ENCODE data around the gene SH3GL3. TPM values are rescaled to one million over a fixed set of nuclear protein-coding genes. Genes with fewer than 3 reads are reported as not detected.

SH3GL3 gene, protein sequence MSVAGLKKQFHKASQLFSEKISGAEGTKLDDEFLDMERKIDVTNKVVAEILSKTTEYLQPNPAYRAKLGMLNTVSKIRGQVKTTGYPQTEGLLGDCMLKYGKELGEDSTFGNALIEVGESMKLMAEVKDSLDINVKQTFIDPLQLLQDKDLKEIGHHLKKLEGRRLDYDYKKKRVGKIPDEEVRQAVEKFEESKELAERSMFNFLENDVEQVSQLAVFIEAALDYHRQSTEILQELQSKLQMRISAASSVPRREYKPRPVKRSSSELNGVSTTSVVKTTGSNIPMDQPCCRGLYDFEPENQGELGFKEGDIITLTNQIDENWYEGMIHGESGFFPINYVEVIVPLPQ
- total RNA-seq = 0.26 TPM

- peak; percentile 78 for DNase-seq (ENCODE audit: low spot score)
These were observed at the start of gene SH3GL3 for GRCh38 chr15:83446904-83447709. TSS of gene SH3GL3 (plus strand) at chr15:83447341. CDS start at chr15:83447534, 193 bp downstream.

GRCh38 chr15:83398626-83399025 is 48.5 kb upstream of the SH3GL3 start:
- DNase-seq (ENCODE audit: low spot score) = no peak

- no peak for DNase-seq (ENCODE audit: low spot score)
These were observed 43.0 kb upstream of the SH3GL3 start for GRCh38 chr15:83404121-83404520.

- no peak for DNase-seq (ENCODE audit: low spot score)
These were observed 36.6 kb upstream of the SH3GL3 start for GRCh38 chr15:83410532-83410931.

- DNase-seq (ENCODE audit: low spot score) = no peak
These were observed 34.0 kb upstream of the SH3GL3 start for GRCh38 chr15:83413054-83413719.

DNA sequence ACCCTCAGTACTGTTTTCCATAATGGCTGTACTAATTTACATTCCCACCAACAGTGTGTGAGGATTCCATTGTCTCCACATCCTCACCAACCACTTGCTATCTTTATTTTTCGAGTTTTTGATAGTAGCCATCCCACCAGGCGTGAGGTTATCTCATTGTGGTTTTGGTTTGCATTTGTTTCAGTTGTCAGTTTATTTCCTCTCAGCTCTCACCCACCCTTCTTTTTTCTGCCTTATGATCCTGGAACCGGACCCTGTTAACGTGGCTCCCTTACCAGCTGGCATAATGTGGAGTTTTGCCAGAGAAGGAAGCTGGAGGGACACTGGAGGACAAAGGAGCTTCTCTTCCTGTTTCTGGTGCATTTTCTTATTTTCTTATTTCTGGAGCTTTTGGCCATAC is 25.1 kb upstream of the SH3GL3 start:
- DNase-seq (ENCODE audit: low spot score) = no peak

- no peak for DNase-seq (ENCODE audit: low spot score)
These were observed 24.6 kb upstream of the SH3GL3 start for GRCh38 chr15:83422541-83422940.

DNA sequence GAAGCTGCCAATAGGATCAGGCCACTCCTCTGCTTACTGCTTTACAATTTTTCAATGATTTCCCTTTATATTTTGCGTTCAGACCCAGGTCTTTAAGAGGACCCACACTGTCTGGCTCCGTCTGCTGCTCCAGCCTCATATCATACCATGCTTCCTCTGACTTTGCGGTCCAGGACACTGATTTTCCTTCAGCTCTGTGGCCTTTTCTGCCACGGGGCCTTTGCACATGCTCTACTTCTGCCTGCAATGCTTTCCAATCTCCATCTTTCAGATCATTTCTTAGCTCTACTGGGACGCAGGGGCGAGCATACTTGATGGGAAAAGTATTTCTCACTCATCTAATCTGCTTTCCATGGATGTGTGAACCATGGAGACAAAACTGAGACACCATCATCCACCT is 23.0 kb upstream of the SH3GL3 start:
- DNase-seq (ENCODE audit: low spot score) = no peak

DNA sequence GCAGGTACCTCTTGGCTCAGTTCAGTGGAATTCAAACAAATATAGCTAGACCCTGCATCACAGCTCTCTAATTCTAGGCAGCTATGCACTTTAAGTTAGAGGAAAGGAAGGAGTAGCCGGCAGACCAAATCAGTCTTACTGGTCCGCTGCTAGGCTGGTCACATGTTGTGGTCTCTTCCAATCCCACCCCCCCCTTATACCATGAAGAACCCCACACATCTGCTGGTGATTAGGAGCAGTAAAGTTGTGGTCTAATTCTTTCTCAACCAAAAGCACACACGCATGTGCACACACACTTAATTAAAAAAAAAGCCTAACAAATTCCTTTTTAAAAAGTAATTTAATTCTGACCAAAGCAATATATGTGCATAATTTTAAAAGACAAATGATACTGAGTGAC is 16.7 kb upstream of the SH3GL3 start:
- no peak for DNase-seq (ENCODE audit: low spot score)

- DNase-seq (ENCODE audit: low spot score) = no peak
These were observed 15.6 kb upstream of the SH3GL3 start for GRCh38 chr15:83431521-83431920.

- DNase-seq (ENCODE audit: low spot score) = no peak
These were observed 11.9 kb upstream of the SH3GL3 start for GRCh38 chr15:83435202-83435601.

- DNase-seq (ENCODE audit: low spot score) = no peak
These were observed 11.4 kb upstream of the SH3GL3 start for GRCh38 chr15:83435782-83436181.

DNA sequence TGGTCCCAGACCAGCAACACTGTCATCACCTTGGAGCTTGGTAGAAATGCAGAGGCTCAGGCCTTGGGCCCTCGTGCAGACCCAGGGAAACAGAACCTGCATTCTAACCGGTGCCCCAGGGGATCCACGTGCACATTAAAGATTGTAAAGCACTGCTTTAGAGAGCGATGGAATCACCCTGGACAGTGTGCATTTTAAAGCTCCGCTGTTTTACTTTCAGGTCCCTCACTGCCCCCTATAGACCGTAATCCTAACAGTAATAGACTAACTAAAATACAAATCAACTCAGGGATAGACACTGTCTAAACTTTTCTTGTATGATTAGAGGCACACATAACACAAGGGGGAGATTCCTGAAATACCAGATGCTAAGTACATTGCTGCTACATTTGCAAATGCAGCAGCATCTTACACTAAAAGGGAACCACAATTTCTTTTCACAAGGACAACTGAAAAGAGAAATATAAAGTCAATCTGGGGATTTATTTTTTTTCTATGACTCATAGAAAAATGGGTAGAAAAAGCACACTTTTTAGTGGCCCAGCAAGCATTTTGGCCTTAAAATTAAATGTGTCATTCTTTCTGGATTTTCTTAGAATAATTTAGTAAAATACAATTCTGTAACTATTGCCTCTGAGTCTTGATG is 10.5 kb upstream of the SH3GL3 start:
- DNase-seq (ENCODE audit: low spot score) = no peak

- DNase-seq (ENCODE audit: low spot score) = no peak
These were observed 3.9 kb upstream of the SH3GL3 start for GRCh38 chr15:83443076-83443847.

DNA sequence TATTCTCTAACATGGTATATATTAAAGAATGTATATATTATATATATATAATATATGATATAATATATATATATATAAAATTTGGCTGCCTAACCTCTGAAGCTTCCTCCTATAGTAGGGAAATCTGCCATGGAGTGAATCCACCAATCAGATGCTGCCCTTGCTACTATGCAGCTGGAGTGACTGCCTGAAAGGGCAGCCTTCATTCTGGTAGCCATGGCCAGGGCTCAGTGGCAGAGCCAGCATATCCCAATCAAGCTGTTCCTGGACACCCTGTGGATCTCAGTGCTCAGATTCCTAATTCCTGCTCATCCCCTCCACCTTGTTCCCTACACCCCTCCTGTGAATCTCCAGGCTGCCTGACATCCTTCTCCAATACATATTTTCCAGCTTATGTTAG is 2.2 kb upstream of the SH3GL3 start:
- no peak for DNase-seq (ENCODE audit: low spot score)

DNA sequence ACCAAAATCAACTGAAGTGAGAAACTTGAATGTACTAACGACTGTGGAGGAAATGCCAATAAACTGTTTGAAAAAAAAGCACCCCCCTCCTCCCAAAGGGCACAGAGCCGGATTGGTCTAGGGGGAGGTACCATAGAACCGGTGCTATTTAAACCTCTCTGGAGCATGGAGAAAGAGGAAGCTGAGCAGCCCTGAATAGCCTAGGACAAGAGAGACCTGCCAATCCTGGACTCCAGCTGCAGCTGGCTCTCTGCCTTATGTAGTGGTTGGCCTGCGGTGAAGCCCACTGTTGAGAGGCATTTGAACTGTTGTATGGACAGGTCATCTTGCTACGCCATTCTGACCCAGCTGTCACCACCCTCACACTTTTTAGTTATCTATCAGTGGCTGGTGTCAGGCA is 1.5 kb upstream of the SH3GL3 start:
- DNase-seq (ENCODE audit: low spot score) = no peak

DNA sequence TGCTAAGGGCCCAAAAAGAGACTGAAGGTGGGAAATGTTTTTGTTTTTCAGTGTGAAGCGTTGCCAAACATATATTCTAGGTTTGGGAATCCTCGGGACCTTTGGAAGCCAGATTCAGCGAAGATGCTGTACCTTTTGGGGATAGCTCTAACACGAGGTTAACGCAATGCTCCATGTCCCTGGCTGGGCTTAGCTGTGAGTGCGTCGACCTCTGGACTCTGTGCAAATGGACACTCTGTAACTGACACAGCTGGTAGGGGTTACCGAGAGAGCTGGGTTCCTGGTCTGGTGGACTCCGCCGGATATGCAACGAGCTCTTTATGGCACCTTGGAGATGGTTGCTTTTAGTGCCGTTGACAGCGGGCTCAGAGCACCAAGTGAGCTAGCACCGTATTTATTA is 724 bp upstream of the SH3GL3 start:
- no peak for DNase-seq (ENCODE audit: low spot score)

DNA sequence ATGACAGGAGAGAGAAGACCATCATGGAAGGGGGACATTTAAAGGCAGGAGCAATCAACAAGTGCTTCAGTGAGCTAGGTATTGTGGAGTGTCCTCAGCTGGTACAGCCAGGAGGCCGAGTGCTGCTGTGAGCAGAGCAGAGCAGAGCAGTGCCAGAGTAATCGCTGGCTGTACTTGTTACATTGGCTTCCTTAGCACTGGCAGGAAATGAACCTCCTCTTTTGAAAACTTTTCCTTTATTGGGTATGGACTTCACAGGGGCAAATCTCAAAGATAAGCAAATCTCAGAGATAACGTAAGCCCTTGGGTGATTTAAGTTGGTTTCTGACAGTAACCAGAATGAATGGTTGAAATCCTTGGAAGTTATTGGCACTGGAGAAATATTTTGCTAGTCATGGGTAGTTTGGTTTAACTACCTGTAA is 2.1 kb downstream of the SH3GL3 start:
- DNase-seq (ENCODE audit: low spot score) = no peak

- no peak for DNase-seq (ENCODE audit: low spot score)
These were observed 2.9 kb downstream of the SH3GL3 start for GRCh38 chr15:83449937-83450506.

DNA sequence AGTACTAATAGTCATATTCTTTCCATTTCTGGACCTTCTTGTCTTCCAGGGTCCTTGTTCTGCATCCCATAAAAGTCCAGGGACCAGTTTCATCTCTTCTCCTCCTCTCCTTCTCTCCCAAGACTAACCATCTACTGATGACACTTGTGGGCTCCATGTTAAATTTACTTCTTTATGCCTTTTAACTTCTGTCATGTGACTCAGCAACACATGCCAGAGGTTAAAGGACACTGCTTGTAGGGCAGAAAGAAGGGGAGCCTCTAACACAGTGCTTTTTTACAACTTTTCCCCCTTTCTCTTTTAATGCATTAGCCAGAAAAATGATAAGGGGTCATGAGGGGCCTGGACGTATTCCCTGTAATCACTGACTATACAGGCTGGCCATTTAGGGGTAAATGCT is 10.0 kb downstream of the SH3GL3 start:
- DNase-seq (ENCODE audit: low spot score) = no peak

- no peak for DNase-seq (ENCODE audit: low spot score)
These were observed 11.2 kb downstream of the SH3GL3 start for GRCh38 chr15:83458381-83458780.

All from ureter (tissue), 1 donor.